Measurements from ENCODE around the gene TSPAN9.

- no peak for TF ChIP-seq POLR2A (IDR thresholded peaks at IDR 0.05; ENCODE audit: extremely low read depth, insufficient read length)
- TF ChIP-seq, protein P1, sequence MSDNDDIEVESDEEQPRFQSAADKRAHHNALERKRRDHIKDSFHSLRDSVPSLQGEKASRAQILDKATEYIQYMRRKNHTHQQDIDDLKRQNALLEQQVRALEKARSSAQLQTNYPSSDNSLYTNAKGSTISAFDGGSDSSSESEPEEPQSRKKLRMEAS (IDR thresholded peaks at IDR 0.05; ENCODE audit: low read depth, low read length): no peak
These were observed 161.0 kb downstream of the TSPAN9 start for GRCh38 chr12:3238196-3238595.

Data from NB4 (cell line).